Measurements from ENCODE around the gene KRT35.

- TF ChIP-seq, protein P1, sequence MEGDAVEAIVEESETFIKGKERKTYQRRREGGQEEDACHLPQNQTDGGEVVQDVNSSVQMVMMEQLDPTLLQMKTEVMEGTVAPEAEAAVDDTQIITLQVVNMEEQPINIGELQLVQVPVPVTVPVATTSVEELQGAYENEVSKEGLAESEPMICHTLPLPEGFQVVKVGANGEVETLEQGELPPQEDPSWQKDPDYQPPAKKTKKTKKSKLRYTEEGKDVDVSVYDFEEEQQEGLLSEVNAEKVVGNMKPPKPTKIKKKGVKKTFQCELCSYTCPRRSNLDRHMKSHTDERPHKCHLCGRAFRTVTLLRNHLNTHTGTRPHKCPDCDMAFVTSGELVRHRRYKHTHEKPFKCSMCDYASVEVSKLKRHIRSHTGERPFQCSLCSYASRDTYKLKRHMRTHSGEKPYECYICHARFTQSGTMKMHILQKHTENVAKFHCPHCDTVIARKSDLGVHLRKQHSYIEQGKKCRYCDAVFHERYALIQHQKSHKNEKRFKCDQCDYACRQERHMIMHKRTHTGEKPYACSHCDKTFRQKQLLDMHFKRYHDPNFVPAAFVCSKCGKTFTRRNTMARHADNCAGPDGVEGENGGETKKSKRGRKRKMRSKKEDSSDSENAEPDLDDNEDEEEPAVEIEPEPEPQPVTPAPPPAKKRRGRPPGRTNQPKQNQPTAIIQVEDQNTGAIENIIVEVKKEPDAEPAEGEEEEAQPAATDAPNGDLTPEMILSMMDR (IDR thresholded peaks at IDR 0.05): no peak
- no peak for TF ChIP-seq POLR2A (IDR thresholded peaks at IDR 0.05)
Observed at GRCh38 chr17:41452281-41452680, 28.7 kb downstream of the KRT35 start.
